Natural killer cell (primary cell): ENCODE results near the gene DGCR2. TPM values are rescaled to one million over a fixed set of nuclear protein-coding genes. Genes with fewer than 3 reads are reported as not detected.
"Not testable (repeated sequence)": the region's sequence is repeated elsewhere in the genome, so short reads cannot be mapped to it uniquely, and the experiment has no call there.

Source experiments
- ATAC-seq, 3 donors: fragments of 150-1000 bp in 2 of 3; fragments of 200-7000 bp in 1 of 3; cut with Tn5 transposase; 1 replicate in 1 of 3; 2 replicates in 2 of 3; pipeline ENCODE4 v1.10.0; 2021; ENCODE audit warnings: mild to moderate bottlenecking in 2 of 3, moderate library complexity in 2 of 3
- DNase-seq, 2 donors: peaks; one replicate each; pipeline versions ENCODE4 v3.0.0 to v3.0.0-alpha.2; 2013 to 2021; ENCODE audit warnings: mixed read lengths in 1 of 2
- H3K27ac ChIP-seq: one replicate; pipeline ENCODE4 v1.5.1; 2013; ENCODE audit warnings: mild to moderate bottlenecking, low read length
- H3K27me3 ChIP-seq: one replicate; pipeline ENCODE4 v1.6.1; 2013; ENCODE audit warnings: low read length; ENCODE audit not compliant: control insufficient read depth, insufficient read depth
- H3K36me3 ChIP-seq: one replicate; pipeline ENCODE4 v1.6.1; 2013; ENCODE audit warnings: low read length; ENCODE audit not compliant: control insufficient read depth, insufficient read depth
- H3K4me1 ChIP-seq: one replicate; pipeline ENCODE4 v1.6.1; 2013; ENCODE audit warnings: low read length; ENCODE audit not compliant: control insufficient read depth, insufficient read depth
- H3K4me3 ChIP-seq: one replicate; pipeline ENCODE4 v1.5.1; 2013; ENCODE audit warnings: low read length
- H3K9me3 ChIP-seq: one replicate; pipeline ENCODE4 v1.6.1; 2013; ENCODE audit warnings: low read length; ENCODE audit not compliant: control insufficient read depth, insufficient read depth
- H3K27ac Mint-ChIP-seq, 2 donors: one replicate each; pipeline ENCODE4 v1.8.0; 2022; ENCODE audit warnings: mild to moderate bottlenecking in 2 of 2, mixed read lengths in 2 of 2, moderate library complexity in 1 of 2
- H3K27me3 Mint-ChIP-seq, 2 donors: one replicate each; pipeline ENCODE4 v1.8.0; 2022; ENCODE audit warnings: low read depth in 2 of 2, mixed read lengths in 2 of 2
- H3K36me3 Mint-ChIP-seq: one replicate; pipeline ENCODE4 v1.8.0; 2022; ENCODE audit warnings: mixed read lengths
- H3K4me1 Mint-ChIP-seq, 2 donors: one replicate each; pipeline ENCODE4 v1.8.0; 2022; ENCODE audit warnings: mixed read lengths in 2 of 2
- H3K4me3 Mint-ChIP-seq: one replicate; pipeline ENCODE4 v1.8.0; 2022; ENCODE audit warnings: mild to moderate bottlenecking, moderate library complexity, mixed read lengths
- H3K9me3 Mint-ChIP-seq, 2 donors: one replicate each; pipeline ENCODE4 v1.8.0; 2022; ENCODE audit warnings: mixed read lengths in 2 of 2
- WGBS: methylation state at CpG from one replicate; pipeline ENCODE4 v1.1.7; 2013; ENCODE audit warnings: missing lambda C conversion rate; ENCODE audit not compliant: insufficient coverage; 5-methylcytosine and 5-hydroxymethylcytosine counted together
- intact Hi-C: fragments of 100-400 bp; cut with micrococcal nuclease; formaldehyde crosslinking; loops from one replicate; pipeline ENCODE4 v1.14.2; 2022
- total RNA-seq, 4 donors: library from RNA; stranded (reverse); fragments of 120-200 nt in 1 of 4; gene quantifications; one replicate each; pipeline versions ENCODE4 v1.2.3 to v1.2.4, GENCODE V29; 2013 to 2022
- TF ChIP-seq, protein P1 (sequence below): fragments of 200-600 bp; IDR thresholded peaks from one replicate; pipeline ENCODE4 v1.8.0; 2022; ENCODE audit warnings: antibody characterized with exemption

The DGCR2 gene
- total RNA-seq, 3 donors from 2014 or later (not counting 1 experiment from before 2014, with no cell fraction given) = 27.5 to 44.1 (median 41.3) TPM

GRCh38 chr22:19016081-19016766 lies 106.0 kb downstream of the DGCR2 start:
- Histone ChIP-seq H3K4me3 (no peak overlapping the region), H3K27me3 (no peaks in the 10 kb centered on the region), H3K9me3 (no peaks in the 10 kb centered on the region), H3K36me3 (no peaks in the 10 kb centered on the region), H3K4me1 (no peaks in the 10 kb centered on the region), H3K27ac (no peak overlapping the region)
- intact Hi-C loops = no loop called here
- ATAC-seq = no peak
- H3K36me3 Mint-ChIP-seq = no peaks in the 10 kb centered on the region
- DNase-seq = no peak
- WGBS = 86% methylated on average over 15 of the region's 15 CpGs
- no peaks in the 10 kb centered on the region for H3K4me1 Mint-ChIP-seq
- no peak overlapping the region for H3K4me3 Mint-ChIP-seq
- peaks cover 6 to 7% of the 10 kb centered on the region in 2 donors for H3K27me3 Mint-ChIP-seq
- TF ChIP-seq, protein P1, sequence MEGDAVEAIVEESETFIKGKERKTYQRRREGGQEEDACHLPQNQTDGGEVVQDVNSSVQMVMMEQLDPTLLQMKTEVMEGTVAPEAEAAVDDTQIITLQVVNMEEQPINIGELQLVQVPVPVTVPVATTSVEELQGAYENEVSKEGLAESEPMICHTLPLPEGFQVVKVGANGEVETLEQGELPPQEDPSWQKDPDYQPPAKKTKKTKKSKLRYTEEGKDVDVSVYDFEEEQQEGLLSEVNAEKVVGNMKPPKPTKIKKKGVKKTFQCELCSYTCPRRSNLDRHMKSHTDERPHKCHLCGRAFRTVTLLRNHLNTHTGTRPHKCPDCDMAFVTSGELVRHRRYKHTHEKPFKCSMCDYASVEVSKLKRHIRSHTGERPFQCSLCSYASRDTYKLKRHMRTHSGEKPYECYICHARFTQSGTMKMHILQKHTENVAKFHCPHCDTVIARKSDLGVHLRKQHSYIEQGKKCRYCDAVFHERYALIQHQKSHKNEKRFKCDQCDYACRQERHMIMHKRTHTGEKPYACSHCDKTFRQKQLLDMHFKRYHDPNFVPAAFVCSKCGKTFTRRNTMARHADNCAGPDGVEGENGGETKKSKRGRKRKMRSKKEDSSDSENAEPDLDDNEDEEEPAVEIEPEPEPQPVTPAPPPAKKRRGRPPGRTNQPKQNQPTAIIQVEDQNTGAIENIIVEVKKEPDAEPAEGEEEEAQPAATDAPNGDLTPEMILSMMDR = no peak
- H3K27ac Mint-ChIP-seq = no peak overlapping the region
- H3K9me3 Mint-ChIP-seq = no peaks in the 10 kb centered on the region

- no peaks in the 10 kb centered on the region for H3K27me3 ChIP-seq
- H3K36me3 Mint-ChIP-seq = no peaks in the 10 kb centered on the region
- H3K9me3 ChIP-seq = no peaks in the 10 kb centered on the region
- DNase-seq = no peak
- no peak overlapping the region for H3K27ac Mint-ChIP-seq
- ATAC-seq = no peak
- H3K4me3 ChIP-seq = no peak overlapping the region
- intact Hi-C loops = no loop called here
- 86% methylated on average over 2 of the region's 4 CpGs for WGBS
- H3K27me3 Mint-ChIP-seq = peaks cover 6 to 11% of the 10 kb centered on the region in 2 donors
- no peaks in the 10 kb centered on the region for H3K36me3 ChIP-seq
- TF ChIP-seq, protein P1 = no peak
- H3K4me1 Mint-ChIP-seq = no peaks in the 10 kb centered on the region
- no peaks in the 10 kb centered on the region for H3K4me1 ChIP-seq
- no peaks in the 10 kb centered on the region for H3K9me3 Mint-ChIP-seq
- no peak overlapping the region for H3K27ac ChIP-seq
- no peak overlapping the region for H3K4me3 Mint-ChIP-seq
These were observed 107.3 kb downstream of the DGCR2 start for GRCh38 chr22:19014886-19015285.

GRCh38 chr22:19013881-19014598 lies 108.2 kb downstream of the DGCR2 start:
- peaks cover 6 to 11% of the 10 kb centered on the region in 2 donors for H3K27me3 Mint-ChIP-seq
- H3K9me3 ChIP-seq, H3K4me1 ChIP-seq, H3K27ac ChIP-seq, ATAC-seq, H3K4me1 Mint-ChIP-seq, intact Hi-C loops, H3K9me3 Mint-ChIP-seq, H3K4me3 ChIP-seq, H3K36me3 Mint-ChIP-seq, H3K4me3 Mint-ChIP-seq, H3K27ac Mint-ChIP-seq, H3K36me3 ChIP-seq, H3K27me3 ChIP-seq, DNase-seq: not testable (repeated sequence)
- WGBS = 88% methylated on average over 11 of the region's 11 CpGs

- DNase-seq, H3K4me1 Mint-ChIP-seq, H3K27me3 ChIP-seq, H3K4me3 Mint-ChIP-seq, H3K27ac Mint-ChIP-seq, H3K9me3 ChIP-seq, H3K27ac ChIP-seq, H3K36me3 Mint-ChIP-seq, H3K27me3 Mint-ChIP-seq, intact Hi-C loops, ATAC-seq, H3K4me3 ChIP-seq, H3K4me1 ChIP-seq, H3K9me3 Mint-ChIP-seq, H3K36me3 ChIP-seq: not testable (repeated sequence)
- 95% methylated on average over 7 of the region's 7 CpGs for WGBS
These were observed 108.8 kb downstream of the DGCR2 start for GRCh38 chr22:19013411-19013810.
